Activated CD4-positive, alpha-beta T cell treated with anti-CD3 and anti-CD28 coated beads, Interleukin-2, Interleukin-6, amounts not matched to agents 100 ng/mL and 50 ng/mL, durations not matched to agents 16 hours and 8 hours (primary cell): ENCODE data around the gene GAGE12C.
"Not testable (repeated sequence)": the region's sequence is repeated elsewhere in the genome, so short reads cannot be mapped to it uniquely, and the experiment has no call there.

Source experiments
- DNase-seq: peaks from one replicate; pipeline ENCODE4 v3.0.0-alpha.2; 2020

Gene GAGE12C, protein sequence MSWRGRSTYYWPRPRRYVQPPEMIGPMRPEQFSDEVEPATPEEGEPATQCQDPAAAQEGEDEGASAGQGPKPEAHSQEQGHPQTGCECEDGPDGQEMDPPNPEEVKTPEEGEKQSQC

DNA sequence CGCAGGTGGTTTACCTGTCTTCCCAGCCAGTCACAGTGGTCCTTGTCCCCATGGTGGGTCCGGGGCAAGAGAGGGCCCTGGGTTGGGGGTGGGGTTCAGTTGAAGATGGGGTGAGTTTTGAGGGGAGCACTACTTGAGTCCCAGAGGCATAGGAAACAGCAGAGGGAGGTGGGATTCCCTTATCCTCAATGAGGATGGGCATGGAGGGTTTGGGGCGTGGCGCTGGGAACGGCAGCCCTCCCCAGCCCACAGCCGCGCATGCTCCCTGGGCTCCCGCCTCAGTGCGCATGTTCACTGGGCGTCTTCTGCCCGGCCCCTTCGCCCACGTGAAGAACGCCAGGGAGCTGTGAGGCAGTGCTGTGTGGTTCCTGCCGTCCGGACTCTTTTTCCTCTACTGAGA is at the start of gene GAGE12C:
TSS of gene GAGE12C (plus strand) at position 301 of the 400 bp plus-strand sequence. CDS start 1,155 bp downstream, outside the sequence.
- DNase-seq: not testable (repeated sequence)

DNA sequence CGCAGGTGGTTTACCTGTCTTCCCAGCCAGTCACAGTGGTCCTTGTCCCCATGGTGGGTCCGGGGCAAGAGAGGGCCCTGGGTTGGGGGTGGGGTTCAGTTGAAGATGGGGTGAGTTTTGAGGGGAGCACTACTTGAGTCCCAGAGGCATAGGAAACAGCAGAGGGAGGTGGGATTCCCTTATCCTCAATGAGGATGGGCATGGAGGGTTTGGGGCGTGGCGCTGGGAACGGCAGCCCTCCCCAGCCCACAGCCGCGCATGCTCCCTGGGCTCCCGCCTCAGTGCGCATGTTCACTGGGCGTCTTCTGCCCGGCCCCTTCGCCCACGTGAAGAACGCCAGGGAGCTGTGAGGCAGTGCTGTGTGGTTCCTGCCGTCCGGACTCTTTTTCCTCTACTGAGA is 9.5 kb downstream of the GAGE12C start, which contains the start of gene GAGE12D:
TSS of gene GAGE12D (plus strand) at position 301 of the 400 bp plus-strand sequence. CDS start 1,155 bp downstream, outside the sequence.
- DNase-seq: not testable (repeated sequence)

DNA sequence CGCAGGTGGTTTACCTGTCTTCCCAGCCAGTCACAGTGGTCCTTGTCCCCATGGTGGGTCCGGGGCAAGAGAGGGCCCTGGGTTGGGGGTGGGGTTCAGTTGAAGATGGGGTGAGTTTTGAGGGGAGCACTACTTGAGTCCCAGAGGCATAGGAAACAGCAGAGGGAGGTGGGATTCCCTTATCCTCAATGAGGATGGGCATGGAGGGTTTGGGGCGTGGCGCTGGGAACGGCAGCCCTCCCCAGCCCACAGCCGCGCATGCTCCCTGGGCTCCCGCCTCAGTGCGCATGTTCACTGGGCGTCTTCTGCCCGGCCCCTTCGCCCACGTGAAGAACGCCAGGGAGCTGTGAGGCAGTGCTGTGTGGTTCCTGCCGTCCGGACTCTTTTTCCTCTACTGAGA is 19.0 kb downstream of the GAGE12C start, which contains the start of gene GAGE12E:
TSS of gene GAGE12E (plus strand) at position 301 of the 400 bp plus-strand sequence. CDS start 1,155 bp downstream, outside the sequence.
- not testable (repeated sequence) for DNase-seq

DNA sequence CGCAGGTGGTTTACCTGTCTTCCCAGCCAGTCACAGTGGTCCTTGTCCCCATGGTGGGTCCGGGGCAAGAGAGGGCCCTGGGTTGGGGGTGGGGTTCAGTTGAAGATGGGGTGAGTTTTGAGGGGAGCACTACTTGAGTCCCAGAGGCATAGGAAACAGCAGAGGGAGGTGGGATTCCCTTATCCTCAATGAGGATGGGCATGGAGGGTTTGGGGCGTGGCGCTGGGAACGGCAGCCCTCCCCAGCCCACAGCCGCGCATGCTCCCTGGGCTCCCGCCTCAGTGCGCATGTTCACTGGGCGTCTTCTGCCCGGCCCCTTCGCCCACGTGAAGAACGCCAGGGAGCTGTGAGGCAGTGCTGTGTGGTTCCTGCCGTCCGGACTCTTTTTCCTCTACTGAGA is 28.6 kb downstream of the GAGE12C start, which contains the start of gene GAGE12F:
TSS of gene GAGE12F (plus strand) at position 301 of the 400 bp plus-strand sequence. CDS start 1,155 bp downstream, outside the sequence.
- not testable (repeated sequence) for DNase-seq

DNA sequence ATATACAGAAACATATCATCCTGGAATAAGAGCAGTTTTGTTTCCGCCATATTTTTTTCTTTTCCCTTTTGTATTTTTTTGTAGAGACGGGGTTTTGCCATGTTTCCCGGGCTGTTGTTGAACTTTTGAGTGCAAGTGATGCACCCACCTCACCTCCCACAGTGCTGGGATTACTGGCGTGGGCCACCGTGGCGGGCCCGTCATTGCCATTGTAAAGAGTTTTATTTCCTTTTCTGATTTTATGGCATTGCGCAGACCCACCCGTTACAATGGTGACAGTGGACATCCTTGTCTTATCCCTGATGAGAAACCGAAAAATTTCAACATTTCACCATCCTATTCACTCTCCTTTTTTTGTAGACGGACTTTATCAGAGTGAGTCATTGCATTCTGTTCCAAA is 36.8 kb downstream of the GAGE12C start:
- not testable (repeated sequence) for DNase-seq

DNA sequence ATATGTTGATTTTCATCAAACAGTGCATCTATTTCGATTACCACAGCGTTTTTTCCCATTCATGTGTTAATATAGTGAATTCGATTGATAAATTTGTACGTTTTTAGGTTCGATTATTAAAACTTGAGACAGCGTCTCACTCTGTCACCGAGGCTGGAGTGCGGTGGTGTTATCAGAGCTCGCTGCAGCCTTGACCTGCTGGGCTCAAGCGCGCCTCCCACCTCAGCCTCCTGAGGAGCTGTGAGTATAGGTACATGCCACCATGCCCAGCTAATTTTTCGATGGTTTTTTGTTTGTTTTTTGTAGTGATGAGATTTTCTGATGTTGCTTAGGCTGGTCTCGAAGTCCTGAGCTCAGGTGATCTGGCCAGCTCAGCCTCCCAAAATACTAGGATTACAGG is 37.2 kb downstream of the GAGE12C start:
- not testable (repeated sequence) for DNase-seq

DNA sequence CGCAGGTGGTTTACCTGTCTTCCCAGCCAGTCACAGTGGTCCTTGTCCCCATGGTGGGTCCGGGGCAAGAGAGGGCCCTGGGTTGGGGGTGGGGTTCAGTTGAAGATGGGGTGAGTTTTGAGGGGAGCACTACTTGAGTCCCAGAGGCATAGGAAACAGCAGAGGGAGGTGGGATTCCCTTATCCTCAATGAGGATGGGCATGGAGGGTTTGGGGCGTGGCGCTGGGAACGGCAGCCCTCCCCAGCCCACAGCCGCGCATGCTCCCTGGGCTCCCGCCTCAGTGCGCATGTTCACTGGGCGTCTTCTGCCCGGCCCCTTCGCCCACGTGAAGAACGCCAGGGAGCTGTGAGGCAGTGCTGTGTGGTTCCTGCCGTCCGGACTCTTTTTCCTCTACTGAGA is 38.1 kb downstream of the GAGE12C start, which contains the start of gene GAGE12G:
TSS of gene GAGE12G (plus strand) at position 301 of the 400 bp plus-strand sequence. CDS start 1,155 bp downstream, outside the sequence.
- not testable (repeated sequence) for DNase-seq

DNA sequence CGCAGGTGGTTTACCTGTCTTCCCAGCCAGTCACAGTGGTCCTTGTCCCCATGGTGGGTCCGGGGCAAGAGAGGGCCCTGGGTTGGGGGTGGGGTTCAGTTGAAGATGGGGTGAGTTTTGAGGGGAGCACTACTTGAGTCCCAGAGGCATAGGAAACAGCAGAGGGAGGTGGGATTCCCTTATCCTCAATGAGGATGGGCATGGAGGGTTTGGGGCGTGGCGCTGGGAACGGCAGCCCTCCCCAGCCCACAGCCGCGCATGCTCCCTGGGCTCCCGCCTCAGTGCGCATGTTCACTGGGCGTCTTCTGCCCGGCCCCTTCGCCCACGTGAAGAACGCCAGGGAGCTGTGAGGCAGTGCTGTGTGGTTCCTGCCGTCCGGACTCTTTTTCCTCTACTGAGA is 47.7 kb downstream of the GAGE12C start, which contains the start of gene GAGE12H:
TSS of gene GAGE12H (plus strand) at position 301 of the 400 bp plus-strand sequence. CDS start 1,155 bp downstream, outside the sequence.
- not testable (repeated sequence) for DNase-seq
